ENCODE data around the gene CDCA8. TPM values are rescaled to one million over a fixed set of nuclear protein-coding genes. Genes with fewer than 3 reads are reported as not detected.

Gene CDCA8
- polyA plus RNA-seq, 6 donors from 2014 or later: 0.63 to 1.6 (median 1.3) TPM; not detected in 1

GRCh38 chr1:37739222-37739621 lies 46.9 kb downstream of the CDCA8 start:
- Mint-ChIP-seq H3K27ac (no peak overlapping the region), H3K36me3 (peaks cover 0 to 6% of the 10 kb centered on the region in 2 donors), H3K4me1 (peaks cover 0 to 2% (median 0%) of the 10 kb centered on the region in 3 donors), H3K4me3 (no peak overlapping the region), H3K27me3 (peaks cover 52 to 60% (median 58%) of the 10 kb centered on the region in 3 donors), H3K9me3 (peaks cover 0 to 18% (median 3%) of the 10 kb centered on the region in 7 donors)
- DNase-seq (no peak), ATAC-seq (ENCODE audit: low read depth in 2 of 2) (no peak)

DNA sequence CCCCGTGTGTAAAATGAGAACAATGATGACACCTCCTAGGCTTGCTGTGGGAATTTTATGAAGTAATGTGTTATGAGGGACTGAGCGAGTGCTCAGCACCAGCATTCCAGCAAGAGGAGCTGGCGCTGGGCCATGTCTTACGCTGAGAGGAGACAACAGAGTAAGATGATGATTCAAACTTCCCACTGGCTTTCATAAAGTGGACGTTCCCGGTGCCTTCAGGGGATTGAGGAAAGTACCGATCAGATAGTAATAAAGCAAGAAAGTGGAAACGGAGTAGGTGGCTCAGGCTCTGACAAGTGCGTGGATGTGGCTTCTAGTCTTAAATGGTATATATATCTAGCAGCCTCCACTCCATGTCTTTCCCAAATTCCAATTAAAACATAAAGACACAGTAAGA lies 48.8 kb downstream of the CDCA8 start:
- Mint-ChIP-seq H3K4me1 (no peaks in the 10 kb centered on the region), H3K4me3 (no peak overlapping the region), H3K27me3 (peaks cover 40 to 51% (median 47%) of the 10 kb centered on the region in 3 donors), H3K36me3 (peaks cover 0 to 6% of the 10 kb centered on the region in 2 donors), H3K27ac (peak overlapping the region in 1 of 6 donors; percentile 41), H3K9me3 (peaks cover 0 to 17% (median 5%) of the 10 kb centered on the region in 7 donors)
- DNase-seq (no peak), ATAC-seq (ENCODE audit: low read depth in 2 of 2) (no peak)

DNA sequence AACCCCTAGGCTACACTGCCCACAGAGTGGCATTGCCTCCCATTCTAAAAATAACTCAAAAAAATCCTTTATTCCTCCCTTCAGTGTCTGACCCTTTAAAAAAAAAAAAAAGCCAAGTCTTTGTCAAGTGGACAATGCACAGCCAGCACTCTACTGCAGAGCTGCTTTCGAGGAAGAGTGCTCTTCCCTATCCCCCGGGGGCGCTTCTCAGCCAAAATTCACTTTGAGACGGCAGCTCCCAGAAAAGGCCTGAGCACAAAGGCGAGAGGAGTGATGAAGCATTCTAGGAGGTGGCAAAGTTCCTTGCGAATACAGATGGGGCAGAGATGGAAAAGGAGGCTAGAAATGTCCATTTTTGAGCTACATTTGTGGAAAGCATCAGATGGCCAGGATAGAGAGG lies 49.3 kb downstream of the CDCA8 start:
- peaks cover 42 to 56% (median 49%) of the 10 kb centered on the region in 3 donors for H3K27me3 Mint-ChIP-seq
- H3K9me3 Mint-ChIP-seq: peaks cover 0 to 20% (median 6%) of the 10 kb centered on the region in 7 donors
- H3K27ac Mint-ChIP-seq: no peak overlapping the region
- H3K4me1 Mint-ChIP-seq: no peaks in the 10 kb centered on the region
- DNase-seq (no peak), ATAC-seq (ENCODE audit: low read depth in 2 of 2) (no peak)
- H3K4me3 Mint-ChIP-seq: no peak overlapping the region
- H3K36me3 Mint-ChIP-seq: peaks cover 3 to 8% of the 10 kb centered on the region in 2 donors

GRCh38 chr1:37746806-37747205 lies 54.5 kb downstream of the CDCA8 start:
- peaks cover 0 to 2% (median 1%) of the 10 kb centered on the region in 3 donors for H3K4me1 Mint-ChIP-seq
- no peak overlapping the region for H3K4me3 Mint-ChIP-seq
- H3K27ac Mint-ChIP-seq: no peak overlapping the region
- peaks cover 3 to 7% of the 10 kb centered on the region in 2 donors for H3K36me3 Mint-ChIP-seq
- ATAC-seq (ENCODE audit: low read depth in 2 of 2) (no peak), DNase-seq (no peak)
- peaks cover 0 to 10% (median 5%) of the 10 kb centered on the region in 7 donors for H3K9me3 Mint-ChIP-seq
- H3K27me3 Mint-ChIP-seq: peaks cover 37 to 52% (median 52%) of the 10 kb centered on the region in 3 donors

DNA sequence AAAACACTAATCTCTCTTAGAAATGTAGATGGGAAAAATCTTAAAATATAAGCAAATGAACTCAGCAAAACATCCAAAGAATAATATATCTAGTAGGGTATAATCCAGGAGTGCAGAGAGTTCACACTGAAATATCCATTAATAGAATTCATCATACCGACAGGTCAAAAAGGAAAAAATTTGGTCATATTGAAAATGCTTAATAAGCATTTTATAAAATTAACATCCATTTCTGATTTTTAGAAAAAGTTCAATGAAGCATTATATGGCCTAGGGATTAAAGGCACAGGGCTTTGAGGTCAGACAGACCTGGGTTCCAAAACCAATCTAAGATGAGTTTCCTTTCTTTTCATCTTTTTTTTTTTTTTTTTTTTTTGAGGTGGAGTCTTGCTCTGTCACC lies 56.2 kb downstream of the CDCA8 start:
- DNase-seq (no peak), ATAC-seq (ENCODE audit: low read depth in 2 of 2) (no peak)
- peaks cover 5 to 14% (median 13%) of the 10 kb centered on the region in 3 donors for H3K4me1 Mint-ChIP-seq
- H3K27me3 Mint-ChIP-seq: peaks cover 30 to 62% (median 53%) of the 10 kb centered on the region in 3 donors
- peaks cover 0 to 10% (median 5%) of the 10 kb centered on the region in 7 donors for H3K9me3 Mint-ChIP-seq
- peaks cover 3 to 7% of the 10 kb centered on the region in 2 donors for H3K36me3 Mint-ChIP-seq
- H3K4me3 Mint-ChIP-seq: no peak overlapping the region
- H3K27ac Mint-ChIP-seq: no peak overlapping the region

GRCh38 chr1:37752213-37752582 lies 59.9 kb downstream of the CDCA8 start:
- peak overlapping the region; percentile 63 to 90 (median 84) for H3K4me3 Mint-ChIP-seq
- H3K27ac Mint-ChIP-seq: no peak overlapping the region
- peaks cover 5 to 17% (median 16%) of the 10 kb centered on the region in 3 donors for H3K4me1 Mint-ChIP-seq
- H3K9me3 Mint-ChIP-seq: peaks cover 0 to 5% (median 0%) of the 10 kb centered on the region in 7 donors
- DNase-seq (no peak), ATAC-seq (ENCODE audit: low read depth in 2 of 2) (no peak)
- H3K36me3 Mint-ChIP-seq: no peaks in the 10 kb centered on the region
- H3K27me3 Mint-ChIP-seq: peaks cover 27 to 68% (median 39%) of the 10 kb centered on the region in 3 donors

DNA sequence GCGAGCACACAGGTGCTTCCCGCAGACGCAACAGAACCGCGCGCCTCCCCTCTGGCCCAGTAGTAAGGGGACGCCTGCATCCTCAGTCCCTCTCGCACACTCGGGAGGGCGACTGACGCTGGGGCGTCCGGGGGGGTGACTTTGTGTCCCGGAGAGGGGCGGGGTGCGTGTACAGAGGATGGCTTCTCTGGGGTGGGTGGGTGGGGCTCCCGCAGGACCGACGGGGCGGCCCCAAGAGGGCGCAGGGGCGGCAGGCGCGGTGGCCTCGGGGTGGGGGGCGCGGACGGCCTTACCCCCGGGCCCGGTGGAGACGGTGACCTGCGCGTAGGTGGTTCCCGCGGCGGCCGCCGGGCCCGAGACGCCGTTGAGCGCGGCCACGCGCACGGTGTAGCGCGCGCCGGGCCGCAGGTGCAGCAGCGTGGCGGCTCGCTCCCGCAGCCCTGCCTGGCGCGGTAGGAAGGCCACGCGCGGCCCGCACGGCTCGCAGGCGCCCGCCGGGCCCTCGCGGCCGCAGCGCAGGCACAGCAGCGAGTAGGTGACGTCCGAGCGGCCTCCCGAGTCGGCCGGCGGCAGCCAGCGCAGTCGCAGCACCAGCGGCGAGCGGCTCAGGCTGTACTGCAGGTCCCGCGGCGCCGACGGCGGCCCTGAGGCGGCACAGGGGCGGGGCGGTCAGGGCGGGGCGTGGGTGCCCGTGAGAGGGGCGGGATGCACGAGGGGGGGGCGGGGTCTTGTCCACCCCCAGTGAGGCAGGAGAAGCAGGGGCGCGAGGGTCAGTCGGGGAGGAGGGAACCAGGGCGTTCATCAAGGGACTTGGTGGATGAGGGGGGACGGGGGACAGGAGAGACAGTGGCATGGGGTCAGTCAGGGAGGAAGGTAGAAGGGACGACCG lies 60.5 kb downstream of the CDCA8 start:
- peaks cover 5 to 17% (median 16%) of the 10 kb centered on the region in 3 donors for H3K4me1 Mint-ChIP-seq
- peak overlapping the region; percentile 63 to 90 (median 84) for H3K4me3 Mint-ChIP-seq
- peaks cover 27 to 62% (median 33%) of the 10 kb centered on the region in 3 donors for H3K27me3 Mint-ChIP-seq
- ATAC-seq (ENCODE audit: low read depth in 2 of 2) (peak; percentile 71 to 72), DNase-seq (no peak)
- peaks cover 0 to 1% (median 0%) of the 10 kb centered on the region in 7 donors for H3K9me3 Mint-ChIP-seq
- peak overlapping the region in 1 of 6 donors; percentile 56 for H3K27ac Mint-ChIP-seq
- no peaks in the 10 kb centered on the region for H3K36me3 Mint-ChIP-seq

DNA sequence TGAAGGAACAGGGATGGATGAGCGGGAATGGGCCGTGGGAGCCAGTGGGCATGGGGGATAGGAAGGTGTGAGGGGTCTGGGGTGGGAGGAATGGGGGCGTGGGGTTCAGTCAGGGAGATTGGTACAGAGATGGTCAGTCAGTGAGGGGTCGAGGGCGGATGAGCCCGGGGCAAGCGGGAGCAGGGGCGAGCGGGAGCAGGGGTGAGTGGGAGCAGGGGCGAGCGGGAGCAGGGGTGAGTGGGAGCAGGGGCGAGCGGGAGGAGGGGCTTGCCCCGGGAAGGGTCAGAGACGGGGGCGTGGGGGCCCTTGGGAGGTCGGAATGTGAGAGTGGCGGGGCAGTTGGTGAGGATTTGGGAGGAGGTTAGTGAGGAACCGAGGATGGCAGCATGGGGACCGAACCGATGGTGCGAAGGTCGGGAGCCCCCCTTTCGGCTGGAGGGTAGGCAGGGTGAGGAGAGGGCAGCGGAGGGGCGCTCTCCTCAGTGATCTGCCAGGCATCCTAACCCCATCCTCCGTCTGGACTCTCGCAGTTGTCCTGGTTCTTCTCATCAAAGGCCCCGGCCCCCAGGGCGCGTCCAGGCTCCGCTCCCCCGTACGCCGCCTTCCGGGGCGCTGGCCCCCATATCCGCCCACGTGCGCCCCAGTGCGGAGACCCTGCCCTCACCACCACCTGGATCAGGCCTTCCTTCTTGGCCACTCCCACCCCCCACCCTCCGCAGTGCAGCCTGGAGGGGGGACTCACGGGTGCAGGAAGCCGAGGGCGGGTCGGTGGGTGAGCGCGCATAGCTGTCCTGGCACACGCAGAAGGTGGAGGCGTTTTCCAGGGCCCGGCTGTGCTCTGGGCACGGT lies 61.4 kb downstream of the CDCA8 start:
- Mint-ChIP-seq H3K4me1 (peaks cover 5 to 17% (median 16%) of the 10 kb centered on the region in 3 donors), H3K27ac (peak overlapping the region in 1 of 6 donors; percentile 33), H3K27me3 (peaks cover 22 to 61% (median 33%) of the 10 kb centered on the region in 3 donors), H3K9me3 (peaks cover 0 to 1% (median 0%) of the 10 kb centered on the region in 7 donors), H3K4me3 (peak overlapping the region; percentile 22 to 88 (median 72)), H3K36me3 (no peaks in the 10 kb centered on the region)
- no peak for ATAC-seq (ENCODE audit: low read depth in 2 of 2)
- DNase-seq: no peak

- Mint-ChIP-seq H3K4me3 (peak overlapping the region in 1 of 8 donors; percentile 25), H3K27me3 (peaks cover 15 to 49% (median 28%) of the 10 kb centered on the region in 3 donors), H3K27ac (no peak overlapping the region), H3K4me1 (peaks cover 5 to 17% (median 16%) of the 10 kb centered on the region in 3 donors), H3K36me3 (no peaks in the 10 kb centered on the region), H3K9me3 (no peaks in the 10 kb centered on the region)
- no peak for ATAC-seq (ENCODE audit: low read depth in 2 of 2)
- DNase-seq: no peak
Measured at GRCh38 chr1:37755290-37755689, 63.0 kb downstream of the CDCA8 start.

GRCh38 chr1:37755951-37756560 lies 63.7 kb downstream of the CDCA8 start:
- Mint-ChIP-seq H3K9me3 (no peaks in the 10 kb centered on the region), H3K4me3 (no peak overlapping the region)

More at GRCh38 chr1:37755951-37756560, 63.7 kb downstream of the CDCA8 start:
- H3K36me3 Mint-ChIP-seq: no peaks in the 10 kb centered on the region
- peaks cover 5 to 17% (median 16%) of the 10 kb centered on the region in 3 donors for H3K4me1 Mint-ChIP-seq
- no peak for DNase-seq
- ATAC-seq (ENCODE audit: low read depth in 2 of 2): no peak
- H3K27ac Mint-ChIP-seq: peak overlapping the region in 1 of 6 donors; percentile 30
- H3K27me3 Mint-ChIP-seq: peaks cover 13 to 42% (median 24%) of the 10 kb centered on the region in 3 donors
